Karpas-422 (cell line): ENCODE measurements around the gene MAPK4. TPM values are rescaled to one million over a fixed set of nuclear protein-coding genes. Genes with fewer than 3 reads are reported as not detected.

Experiments used
- DNase-seq: peaks from one replicate; pipeline ENCODE4 v3.0.0-alpha.2; 2015
- H2AFZ ChIP-seq: fragments of 200-600 bp; sonication (generic); 2 replicates; pipeline ENCODE4 v1.6.1; 2014; ENCODE audit warnings: antibody characterized with exemption, low read length, mixed read lengths
- H3K27ac ChIP-seq: fragments of 200-600 bp; sonication (generic); 2 replicates; pipeline ENCODE4 v1.5.1; 2014; ENCODE audit warnings: mild to moderate bottlenecking, low read length, moderate library complexity
- H3K27me3 ChIP-seq: fragments of 200-600 bp; sonication (generic); 2 replicates; pipeline ENCODE4 v1.6.1; 2014; ENCODE audit warnings: low read length, mixed read lengths
- H3K36me3 ChIP-seq: fragments of 200-600 bp; sonication (generic); 2 replicates; pipeline ENCODE4 v1.6.1; 2014; ENCODE audit warnings: low read length, mixed read lengths; ENCODE audit not compliant: insufficient read depth
- H3K4me1 ChIP-seq: fragments of 200-600 bp; sonication (generic); 2 replicates; pipeline ENCODE4 v1.6.1; 2014; ENCODE audit warnings: mild to moderate bottlenecking, low read length, mixed read lengths
- H3K4me2 ChIP-seq: fragments of 200-600 bp; sonication (generic); 2 replicates; pipeline ENCODE4 v1.6.1; 2014; ENCODE audit warnings: low read length, low read depth, mild to moderate bottlenecking; ENCODE audit not compliant: poor library complexity, severe bottlenecking
- H3K4me3 ChIP-seq: fragments of 200-600 bp; sonication (generic); 2 replicates; pipeline ENCODE4 v1.5.1; 2014; ENCODE audit warnings: mild to moderate bottlenecking, antibody characterized with exemption, low read length, mixed read lengths
- H3K79me2 ChIP-seq: fragments of 200-600 bp; sonication (generic); 2 replicates; pipeline ENCODE4 v1.6.1; 2014; ENCODE audit warnings: mild to moderate bottlenecking, low read length, mixed read lengths
- H3K9ac ChIP-seq: fragments of 200-600 bp; sonication (generic); 2 replicates; pipeline ENCODE4 v1.6.0; 2014; ENCODE audit warnings: low read length
- H3K9me2 ChIP-seq: fragments of 200-600 bp; sonication (generic), shearing (Covaris generic); replicated peaks from 2 replicates; pipeline ENCODE4 v1.6.0; 2014; ENCODE audit warnings: mild to moderate bottlenecking, low read length, moderate library complexity; ENCODE audit not compliant: insufficient read depth
- H3K9me3 ChIP-seq: fragments of 300-700, 200-600 bp; sonication (generic); 2 replicates; pipeline ENCODE4 v1.6.1; 2014; ENCODE audit warnings: low read length, mixed read lengths
- H4K20me1 ChIP-seq: fragments of 200-600 bp; sonication (generic); 2 replicates; pipeline ENCODE4 v1.6.1; 2014; ENCODE audit warnings: mild to moderate bottlenecking, antibody characterized with exemption, low read length, low read depth; ENCODE audit not compliant: insufficient read depth
- total RNA-seq: library from RNA; depleted of rRNA; stranded (reverse); fragments of >200 nt; shearing (Covaris generic); gene quantifications from 2 replicates; pipeline ENCODE4 v1.2.3, GENCODE V29; 2014; ENCODE audit warnings: low replicate concordance

MAPK4 gene
- total RNA-seq, 1 experiment from 2014 or later, result not detected

DNA sequence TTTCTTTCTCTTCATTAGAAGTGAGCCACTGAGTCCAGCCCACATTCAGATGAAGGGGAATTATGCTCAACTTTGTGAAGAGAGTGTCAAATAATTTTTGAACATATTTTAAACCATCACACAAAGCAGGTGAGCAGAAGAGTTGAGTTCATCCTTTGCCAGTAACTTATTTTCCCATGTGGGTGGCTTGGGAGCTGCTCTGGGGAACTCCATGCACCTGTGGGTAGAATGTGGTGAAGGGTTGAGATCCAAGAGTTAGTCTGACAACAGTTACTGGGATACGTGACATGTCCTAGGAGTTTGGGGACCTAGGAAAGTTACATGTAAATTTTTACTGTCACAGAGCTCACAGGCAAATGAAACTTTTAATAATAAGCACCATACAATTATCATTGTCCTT lies 21.6 kb downstream of the MAPK4 start:
- H3K27me3 ChIP-seq, result 0 out of 2 replicates have a peak, but pooled peaks cover 2% of the 10 kb centered on the region
- no peaks in the 10 kb centered on the region for H3K36me3 ChIP-seq
- H3K9me2 ChIP-seq, result no peaks in the 10 kb centered on the region
- no peaks in the 10 kb centered on the region for H4K20me1 ChIP-seq
- H3K4me3 ChIP-seq, result no peak overlapping the region
- no peaks in the 10 kb centered on the region for H3K4me1 ChIP-seq
- no peak overlapping the region for H3K4me2 ChIP-seq
- H2AFZ ChIP-seq, result no peak overlapping the region
- H3K79me2 ChIP-seq, result no peaks in the 10 kb centered on the region
- no peaks in the 10 kb centered on the region for H3K9me3 ChIP-seq
- no peak overlapping the region for H3K27ac ChIP-seq
- no peak overlapping the region for H3K9ac ChIP-seq
- no peak for DNase-seq

DNA sequence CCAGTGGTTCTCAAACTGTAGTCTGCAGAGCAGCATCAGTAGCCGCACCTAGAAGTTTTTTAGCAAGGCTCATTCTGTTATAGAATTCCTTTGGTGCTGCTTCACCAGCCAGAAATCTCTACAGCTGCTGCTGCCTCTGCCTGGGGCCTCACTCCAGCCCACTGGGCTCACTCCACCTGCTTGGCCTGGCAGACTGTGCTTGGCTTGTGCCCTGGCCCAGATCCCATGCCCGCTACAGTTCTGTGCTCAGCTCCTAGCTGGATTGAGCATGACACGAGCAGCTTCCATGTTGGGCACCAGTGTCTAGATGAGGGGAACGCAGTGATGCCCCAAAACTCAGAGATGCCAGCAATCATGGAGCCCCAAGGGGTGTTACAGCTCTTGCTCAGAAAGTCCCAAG lies 22.6 kb downstream of the MAPK4 start:
- H3K36me3 ChIP-seq, result no peaks in the 10 kb centered on the region
- H3K4me1 ChIP-seq, result no peaks in the 10 kb centered on the region
- DNase-seq, result no peak
- no peaks in the 10 kb centered on the region for H3K79me2 ChIP-seq
- no peak overlapping the region for H3K27ac ChIP-seq
- no peaks in the 10 kb centered on the region for H4K20me1 ChIP-seq
- no peak overlapping the region for H3K4me2 ChIP-seq
- no peak overlapping the region for H2AFZ ChIP-seq
- 0 out of 2 replicates have a peak, but pooled peaks cover 2% of the 10 kb centered on the region for H3K27me3 ChIP-seq
- no peaks in the 10 kb centered on the region for H3K9me3 ChIP-seq
- no peaks in the 10 kb centered on the region for H3K9me2 ChIP-seq
- H3K4me3 ChIP-seq, result no peak overlapping the region
- H3K9ac ChIP-seq, result no peak overlapping the region

DNA sequence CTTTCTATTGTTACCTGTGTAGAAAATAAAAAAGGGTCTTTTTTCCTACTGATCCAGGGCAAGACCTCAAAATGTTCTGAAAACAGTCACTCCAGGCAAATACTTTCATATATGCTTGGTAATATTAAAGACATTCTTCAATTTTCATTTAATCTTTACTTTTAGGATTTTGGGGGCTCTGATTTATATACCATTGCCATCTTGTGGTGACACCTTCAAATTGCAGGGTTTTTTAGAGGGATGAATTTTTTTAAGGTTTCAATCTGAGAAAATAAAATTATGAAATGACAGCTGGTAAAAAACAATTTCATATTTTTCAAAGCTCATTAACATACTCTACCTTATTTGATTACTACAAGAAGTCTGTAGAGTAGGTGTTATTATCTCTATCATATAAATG lies 26.8 kb downstream of the MAPK4 start:
- Histone ChIP-seq H3K9me2 (no peaks in the 10 kb centered on the region), H3K79me2 (no peaks in the 10 kb centered on the region), H4K20me1 (no peaks in the 10 kb centered on the region), H3K4me3 (no peak overlapping the region), H3K9ac (no peak overlapping the region), H3K4me1 (no peaks in the 10 kb centered on the region), H3K36me3 (no peaks in the 10 kb centered on the region), H2AFZ (no peak overlapping the region), H3K27ac (no peak overlapping the region), H3K9me3 (no peaks in the 10 kb centered on the region), H3K27me3 (0 out of 2 replicates have a peak, but pooled peaks cover 2% of the 10 kb centered on the region), H3K4me2 (no peak overlapping the region)
- DNase-seq, result no peak

DNA sequence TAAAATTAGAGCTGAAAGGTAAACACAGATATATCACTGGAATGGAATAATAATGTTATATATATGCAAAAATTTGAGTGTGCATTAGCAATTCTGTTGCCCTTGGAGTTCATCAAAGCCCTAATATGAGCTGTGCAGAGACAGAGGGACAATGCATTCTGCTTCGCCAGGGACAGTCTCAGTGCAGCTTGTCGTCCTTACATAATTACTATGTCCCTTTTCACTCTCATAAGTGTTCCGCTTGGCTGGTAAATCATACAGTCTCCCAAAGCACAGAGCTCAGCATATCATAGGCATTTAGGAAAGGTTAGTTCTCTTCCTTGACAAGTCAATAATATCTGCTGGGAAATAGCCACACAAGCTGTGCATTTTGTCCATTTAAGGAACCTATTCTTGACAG lies 30.7 kb downstream of the MAPK4 start:
- Histone ChIP-seq H3K4me3 (no peak overlapping the region), H4K20me1 (no peaks in the 10 kb centered on the region), H3K27me3 (no peaks in the 10 kb centered on the region), H3K9me3 (no peaks in the 10 kb centered on the region), H3K36me3 (no peaks in the 10 kb centered on the region), H3K27ac (no peak overlapping the region), H2AFZ (no peak overlapping the region), H3K4me2 (no peak overlapping the region), H3K79me2 (no peaks in the 10 kb centered on the region), H3K9ac (no peak overlapping the region), H3K9me2 (no peaks in the 10 kb centered on the region), H3K4me1 (no peaks in the 10 kb centered on the region)
- no peak for DNase-seq

DNA sequence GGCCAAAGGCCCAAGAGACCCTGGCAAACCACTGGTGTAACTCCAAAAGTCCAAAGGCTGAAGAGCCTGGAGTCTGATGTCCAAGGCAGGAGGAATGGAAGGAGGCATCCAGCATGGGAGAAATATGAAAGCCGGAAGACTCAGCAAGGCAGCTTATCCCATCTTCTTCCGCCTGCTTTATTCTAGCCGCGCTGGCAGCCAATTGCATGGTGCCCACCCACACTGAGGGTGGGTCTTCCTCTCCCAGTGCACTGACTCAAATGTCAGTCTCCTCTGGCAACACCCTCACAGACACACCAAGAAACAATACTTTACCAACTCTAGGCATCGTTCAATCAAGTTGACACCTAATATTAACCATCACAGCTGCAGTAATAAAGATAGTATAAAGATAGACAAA lies 34.1 kb downstream of the MAPK4 start:
- no peak overlapping the region for H3K27ac ChIP-seq
- no peak overlapping the region for H3K4me2 ChIP-seq
- no peaks in the 10 kb centered on the region for H3K9me2 ChIP-seq
- H3K4me1 ChIP-seq, result no peaks in the 10 kb centered on the region
- no peak overlapping the region for H3K4me3 ChIP-seq
- H4K20me1 ChIP-seq, result no peaks in the 10 kb centered on the region
- no peak for DNase-seq
- no peak overlapping the region for H3K9ac ChIP-seq
- no peaks in the 10 kb centered on the region for H3K79me2 ChIP-seq
- H3K9me3 ChIP-seq, result no peaks in the 10 kb centered on the region
- no peaks in the 10 kb centered on the region for H3K36me3 ChIP-seq
- H3K27me3 ChIP-seq, result no peaks in the 10 kb centered on the region
- no peak overlapping the region for H2AFZ ChIP-seq

DNA sequence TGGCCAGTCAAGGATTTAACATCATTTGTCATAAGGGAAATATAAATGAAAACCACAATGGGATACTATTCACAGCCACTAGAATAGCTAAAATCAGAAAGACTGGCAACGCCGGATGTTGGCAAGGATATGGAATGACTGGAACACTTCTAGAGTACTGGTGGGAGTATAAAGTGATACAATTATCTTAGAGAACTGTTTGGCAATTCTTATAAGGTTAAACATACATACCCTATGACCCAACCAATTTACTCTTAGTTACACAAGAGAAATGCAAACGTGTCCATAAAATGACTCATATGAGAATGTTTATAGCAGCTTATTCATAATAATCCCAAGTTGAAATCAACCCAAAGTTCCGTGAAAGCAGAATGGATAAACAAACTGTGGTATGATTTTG lies 35.1 kb downstream of the MAPK4 start:
- Histone ChIP-seq H2AFZ (no peak overlapping the region), H3K9ac (no peak overlapping the region), H3K27me3 (no peaks in the 10 kb centered on the region), H3K27ac (no peak overlapping the region), H3K79me2 (no peaks in the 10 kb centered on the region), H4K20me1 (no peaks in the 10 kb centered on the region), H3K4me1 (no peaks in the 10 kb centered on the region), H3K4me2 (no peak overlapping the region), H3K9me3 (no peaks in the 10 kb centered on the region), H3K4me3 (no peak overlapping the region), H3K9me2 (no peaks in the 10 kb centered on the region), H3K36me3 (no peaks in the 10 kb centered on the region)
- no peak for DNase-seq

DNA sequence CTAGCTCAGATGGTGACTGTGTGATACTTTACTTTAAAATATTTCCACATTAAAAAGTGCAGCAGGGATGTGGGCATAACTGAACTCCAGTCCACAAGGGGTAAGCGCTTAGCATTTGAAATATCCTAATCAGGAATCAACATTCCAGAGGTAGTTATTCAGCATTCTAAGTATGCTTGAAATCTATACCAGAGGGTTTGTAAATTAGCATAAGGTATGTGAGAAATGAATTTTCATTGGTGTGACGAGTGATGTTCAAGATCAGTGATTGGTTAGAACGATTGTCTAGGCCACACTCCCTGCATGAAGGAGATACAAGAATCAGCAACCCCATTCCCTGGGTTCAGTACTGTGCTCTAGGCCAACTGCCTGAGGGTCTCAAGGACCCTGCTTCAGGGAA lies 42.6 kb downstream of the MAPK4 start:
- H3K4me3 ChIP-seq, result no peak overlapping the region
- no peak overlapping the region for H2AFZ ChIP-seq
- no peaks in the 10 kb centered on the region for H3K36me3 ChIP-seq
- DNase-seq, result no peak
- H4K20me1 ChIP-seq, result no peaks in the 10 kb centered on the region
- no peaks in the 10 kb centered on the region for H3K9me2 ChIP-seq
- no peaks in the 10 kb centered on the region for H3K9me3 ChIP-seq
- no peak overlapping the region for H3K9ac ChIP-seq
- no peaks in the 10 kb centered on the region for H3K4me1 ChIP-seq
- H3K79me2 ChIP-seq, result no peaks in the 10 kb centered on the region
- H3K4me2 ChIP-seq, result no peak overlapping the region
- peaks cover 2% of the 10 kb centered on the region; the same call in 1 of the 2 replicates for H3K27me3 ChIP-seq
- H3K27ac ChIP-seq, result no peak overlapping the region

DNA sequence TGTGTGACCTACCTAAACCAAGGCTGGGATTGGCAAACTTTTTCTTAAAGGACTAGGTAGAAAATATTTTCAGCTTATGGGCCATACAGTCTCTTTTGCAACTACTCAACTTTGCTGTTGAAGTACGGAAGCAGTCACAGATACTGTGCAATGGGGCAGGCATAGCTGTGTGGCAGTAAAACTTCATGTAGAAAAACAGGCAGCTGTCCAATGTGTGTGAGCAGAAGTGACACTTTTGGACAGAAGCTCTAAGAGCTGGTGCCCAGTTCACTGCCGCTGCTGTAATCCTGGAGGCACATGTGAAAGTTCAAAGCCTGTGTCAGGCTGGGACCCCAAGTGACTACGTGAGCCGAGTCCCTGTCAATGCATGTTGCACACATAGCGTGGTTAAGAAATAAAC lies 46.7 kb downstream of the MAPK4 start:
- H3K36me3 ChIP-seq, result no peaks in the 10 kb centered on the region

More for the DNA sequence above, 46.7 kb downstream of the MAPK4 start:
- no peak overlapping the region for H3K9ac ChIP-seq
- no peak overlapping the region for H3K4me2 ChIP-seq
- H3K9me2 ChIP-seq, result no peaks in the 10 kb centered on the region
- no peaks in the 10 kb centered on the region for H4K20me1 ChIP-seq
- H2AFZ ChIP-seq, result no peak overlapping the region
- H3K27me3 ChIP-seq, result peaks cover 2% of the 10 kb centered on the region; the same call in 1 of the 2 replicates
- DNase-seq, result no peak
- H3K4me3 ChIP-seq, result no peak overlapping the region
- no peaks in the 10 kb centered on the region for H3K79me2 ChIP-seq
- H3K4me1 ChIP-seq, result no peaks in the 10 kb centered on the region
- no peaks in the 10 kb centered on the region for H3K9me3 ChIP-seq
- no peak overlapping the region for H3K27ac ChIP-seq
